ENCODE data around the gene ADK. TPM values are rescaled to one million over a fixed set of nuclear protein-coding genes. Genes with fewer than 3 reads are reported as not detected.

ADK gene
- total RNA-seq, 3 donors from 2014 or later (not counting 1 experiment from before 2014, with no cell fraction given): 13.4 to 16.1 (median 14.1) TPM

- H3K4me1 Mint-ChIP-seq: no peaks in the 10 kb centered on the region
- H3K36me3 Mint-ChIP-seq: no peaks in the 10 kb centered on the region
- H3K36me3 ChIP-seq (ENCODE audit: control insufficient read depth, insufficient read depth, low read length): peaks cover 8% of the 10 kb centered on the region
- H3K4me1 ChIP-seq (ENCODE audit: control insufficient read depth, insufficient read depth, low read length): no peaks in the 10 kb centered on the region
- no peak overlapping the region for H3K4me3 Mint-ChIP-seq
- H3K27me3 ChIP-seq (ENCODE audit: control insufficient read depth, insufficient read depth, low read length): no peaks in the 10 kb centered on the region
- H3K27me3 Mint-ChIP-seq (ENCODE audit: low read depth in 2 of 2): no peaks in the 10 kb centered on the region
- H3K4me3 ChIP-seq (ENCODE audit: low read length): no peak overlapping the region
- no peak for TF ChIP-seq CTCF (IDR thresholded peaks at IDR 0.05)
- intact Hi-C loops (cut with micrococcal nuclease): no loop called here
- no peaks in the 10 kb centered on the region for H3K9me3 Mint-ChIP-seq
- no peak overlapping the region for H3K27ac Mint-ChIP-seq
- H3K9me3 ChIP-seq (ENCODE audit: control insufficient read depth, insufficient read depth, low read length): no peaks in the 10 kb centered on the region
- no peak overlapping the region for H3K27ac ChIP-seq (ENCODE audit: low read length)
- WGBS (ENCODE audit: insufficient coverage): no CpG with 5 or more reads among the region's 3 CpGs
- DNase-seq (no peak), ATAC-seq (no peak)
Observed at GRCh38 chr10:74394416-74394969, 243.5 kb downstream of the ADK start.

- TF ChIP-seq CTCF (IDR thresholded peaks at IDR 0.05): no peak
- Histone ChIP-seq H3K4me3 (ENCODE audit: low read length) (no peak overlapping the region), H3K4me1 (ENCODE audit: control insufficient read depth, insufficient read depth, low read length) (no peaks in the 10 kb centered on the region), H3K27ac (ENCODE audit: low read length) (no peak overlapping the region), H3K36me3 (ENCODE audit: control insufficient read depth, insufficient read depth, low read length) (peaks cover under 1% of the 10 kb centered on the region), H3K27me3 (ENCODE audit: control insufficient read depth, insufficient read depth, low read length) (no peaks in the 10 kb centered on the region), H3K9me3 (ENCODE audit: control insufficient read depth, insufficient read depth, low read length) (no peaks in the 10 kb centered on the region)
- WGBS (ENCODE audit: insufficient coverage): 100% methylated on average over 1 of the region's 3 CpGs
- Mint-ChIP-seq H3K9me3 (no peaks in the 10 kb centered on the region), H3K36me3 (no peaks in the 10 kb centered on the region), H3K27me3 (ENCODE audit: low read depth in 2 of 2) (no peaks in the 10 kb centered on the region), H3K27ac (no peak overlapping the region), H3K4me1 (no peaks in the 10 kb centered on the region), H3K4me3 (no peak overlapping the region)
- DNase-seq (no peak), ATAC-seq (no peak)
- intact Hi-C loops (cut with micrococcal nuclease): no loop called here
Observed at GRCh38 chr10:74400186-74400585, 249.2 kb downstream of the ADK start.

GRCh38 chr10:74406006-74406405, 255.0 kb downstream of the ADK start:
- H3K27me3 Mint-ChIP-seq (ENCODE audit: low read depth in 2 of 2): no peaks in the 10 kb centered on the region
- H3K36me3 Mint-ChIP-seq: no peaks in the 10 kb centered on the region
- no peaks in the 10 kb centered on the region for H3K4me1 ChIP-seq (ENCODE audit: control insufficient read depth, insufficient read depth, low read length)
- intact Hi-C loops (cut with micrococcal nuclease): no loop called here
- no peak overlapping the region for H3K27ac Mint-ChIP-seq
- no peaks in the 10 kb centered on the region for H3K4me1 Mint-ChIP-seq
- no peak overlapping the region for H3K4me3 ChIP-seq (ENCODE audit: low read length)
- H3K9me3 ChIP-seq (ENCODE audit: control insufficient read depth, insufficient read depth, low read length): no peaks in the 10 kb centered on the region
- no peak for ATAC-seq
- no peak for TF ChIP-seq CTCF (IDR thresholded peaks at IDR 0.05)
- DNase-seq: no peak
- no peaks in the 10 kb centered on the region for H3K9me3 Mint-ChIP-seq
- H3K36me3 ChIP-seq (ENCODE audit: control insufficient read depth, insufficient read depth, low read length): no peaks in the 10 kb centered on the region
- WGBS (ENCODE audit: insufficient coverage): no CpG with 5 or more reads among the region's 1 CpG
- H3K4me3 Mint-ChIP-seq: no peak overlapping the region
- no peaks in the 10 kb centered on the region for H3K27me3 ChIP-seq (ENCODE audit: control insufficient read depth, insufficient read depth, low read length)
- H3K27ac ChIP-seq (ENCODE audit: low read length): no peak overlapping the region

GRCh38 chr10:74415146-74415839, 264.3 kb downstream of the ADK start:
- no peaks in the 10 kb centered on the region for H3K9me3 ChIP-seq (ENCODE audit: control insufficient read depth, insufficient read depth, low read length)
- intact Hi-C loops (cut with micrococcal nuclease): no loop called here
- no peaks in the 10 kb centered on the region for H3K9me3 Mint-ChIP-seq
- DNase-seq (no peak), ATAC-seq (no peak)
- H3K27ac ChIP-seq (ENCODE audit: low read length): no peak overlapping the region
- no peak for TF ChIP-seq CTCF (IDR thresholded peaks at IDR 0.05)
- no peak overlapping the region for H3K27ac Mint-ChIP-seq
- no peaks in the 10 kb centered on the region for H3K4me1 ChIP-seq (ENCODE audit: control insufficient read depth, insufficient read depth, low read length)
- H3K27me3 ChIP-seq (ENCODE audit: control insufficient read depth, insufficient read depth, low read length): no peaks in the 10 kb centered on the region
- H3K4me1 Mint-ChIP-seq: no peaks in the 10 kb centered on the region
- no peak overlapping the region for H3K4me3 Mint-ChIP-seq
- H3K4me3 ChIP-seq (ENCODE audit: low read length): no peak overlapping the region
- H3K27me3 Mint-ChIP-seq (ENCODE audit: low read depth in 2 of 2): no peaks in the 10 kb centered on the region
- H3K36me3 ChIP-seq (ENCODE audit: control insufficient read depth, insufficient read depth, low read length): peaks cover 3% of the 10 kb centered on the region
- no peaks in the 10 kb centered on the region for H3K36me3 Mint-ChIP-seq
